T-helper 1 cell treated with Interleukin-12 subunit alpha and Interleukin-12 subunit beta and Interleukin-4 antibody, amounts not matched to agents 30 μg/mL and 1 μg/mL, for 36 hours (primary cell): ENCODE data around the gene NHSL1.
"Not testable (repeated sequence)": the region's sequence is repeated elsewhere in the genome, so short reads cannot be mapped to it uniquely, and the experiment has no call there.

ENCODE experiments used
- H3K27ac Mint-ChIP-seq: one replicate; pipeline ENCODE4 v1.8.0; 2021; ENCODE audit warnings: mild to moderate bottlenecking, mixed read lengths
- H3K27me3 Mint-ChIP-seq: one replicate; pipeline ENCODE4 v1.8.0; 2021; ENCODE audit warnings: low read depth, mixed read lengths
- H3K36me3 Mint-ChIP-seq: one replicate; pipeline ENCODE4 v1.8.0; 2021; ENCODE audit warnings: low read depth, mixed read lengths
- H3K4me1 Mint-ChIP-seq: one replicate; pipeline ENCODE4 v1.8.0; 2021; ENCODE audit warnings: low read depth, mixed read lengths
- H3K4me3 Mint-ChIP-seq: one replicate; pipeline ENCODE4 v1.8.0; 2021; ENCODE audit warnings: mild to moderate bottlenecking, moderate library complexity, mixed read lengths
- H3K9me3 Mint-ChIP-seq: one replicate; pipeline ENCODE4 v1.8.0; 2021; ENCODE audit warnings: mixed read lengths

NHSL1 gene

GRCh38 chr6:138441965-138442364 lies 57.3 kb downstream of the NHSL1 start:
- Mint-ChIP-seq H3K27me3 (peaks cover 5% of the 10 kb centered on the region), H3K4me3 (no peak overlapping the region), H3K27ac (no peak overlapping the region), H3K36me3 (no peaks in the 10 kb centered on the region), H3K4me1 (no peaks in the 10 kb centered on the region), H3K9me3 (no peaks in the 10 kb centered on the region)

DNA sequence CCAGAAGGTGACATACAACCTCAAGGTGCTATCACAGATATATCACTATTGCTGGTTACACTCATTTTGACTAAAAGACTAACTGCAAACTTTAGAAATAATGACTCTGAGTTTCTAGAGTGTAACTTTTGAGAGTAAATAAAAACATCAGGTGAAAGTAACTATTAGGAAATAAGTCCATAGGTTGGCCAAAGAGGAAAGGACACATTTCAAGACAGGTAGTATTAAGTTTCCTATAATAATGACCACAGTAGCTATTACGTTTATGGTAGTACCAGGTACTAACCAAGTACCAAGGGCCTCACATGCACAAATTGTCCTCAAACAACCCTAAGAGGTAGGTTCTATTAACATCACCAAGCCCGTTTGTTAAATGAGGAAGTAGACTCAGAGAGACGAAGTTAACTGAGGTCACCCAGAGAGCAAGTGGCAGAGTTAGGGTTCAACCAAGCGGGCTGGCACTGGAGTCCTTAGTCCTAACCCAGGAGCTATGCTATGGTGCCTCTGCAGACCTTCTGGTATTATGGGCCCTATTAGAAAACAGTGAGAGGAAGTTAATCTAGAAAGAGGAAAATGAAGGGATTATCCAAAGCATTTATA lies 58.4 kb downstream of the NHSL1 start:
- H3K27ac Mint-ChIP-seq, result no peak overlapping the region
- H3K9me3 Mint-ChIP-seq, result no peaks in the 10 kb centered on the region
- H3K4me1 Mint-ChIP-seq, result no peaks in the 10 kb centered on the region
- H3K36me3 Mint-ChIP-seq, result no peaks in the 10 kb centered on the region
- peaks cover 5% of the 10 kb centered on the region for H3K27me3 Mint-ChIP-seq
- H3K4me3 Mint-ChIP-seq, result no peak overlapping the region

DNA sequence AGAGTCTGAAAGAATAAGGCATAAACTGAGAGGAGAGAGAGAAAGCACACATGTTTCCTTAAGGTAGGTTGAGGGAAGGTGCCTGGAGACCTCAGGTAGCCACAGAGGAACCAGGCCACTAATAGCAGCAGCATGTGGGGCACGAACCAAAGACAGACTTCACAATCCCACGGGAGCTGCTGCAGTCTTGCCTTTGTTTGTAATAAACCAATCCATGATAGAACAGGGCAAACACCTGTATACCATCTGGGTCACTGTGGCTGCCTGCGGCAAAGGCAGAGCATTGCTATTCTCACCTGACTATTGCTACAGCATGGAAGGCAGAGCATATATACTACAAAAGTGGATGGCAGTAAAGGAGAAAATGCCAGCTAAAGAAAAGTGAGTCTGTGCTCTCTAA lies 59.0 kb downstream of the NHSL1 start:
- Mint-ChIP-seq H3K36me3 (no peaks in the 10 kb centered on the region), H3K9me3 (no peaks in the 10 kb centered on the region), H3K27me3 (peaks cover 5% of the 10 kb centered on the region), H3K4me3 (no peak overlapping the region), H3K27ac (no peak overlapping the region), H3K4me1 (no peaks in the 10 kb centered on the region)

DNA sequence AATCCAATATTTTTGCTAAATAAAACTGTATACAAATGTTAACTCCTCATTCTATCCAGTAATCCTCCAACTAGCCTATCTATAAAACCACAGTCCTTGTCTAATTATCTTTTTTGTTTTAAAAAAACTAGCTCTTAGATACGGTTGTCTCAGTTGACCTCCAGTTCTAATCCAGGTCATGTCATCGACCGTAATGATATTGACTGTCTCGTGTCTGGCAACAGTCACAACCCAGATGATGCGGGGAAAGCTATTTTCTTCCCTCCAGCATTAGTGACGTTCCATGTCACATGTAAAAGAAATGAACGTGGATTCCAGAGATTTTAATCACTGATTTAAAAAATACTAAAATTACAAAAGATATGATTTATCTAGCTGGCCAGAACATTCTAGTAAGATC lies 59.7 kb downstream of the NHSL1 start:
- H3K4me1 Mint-ChIP-seq, result no peaks in the 10 kb centered on the region
- H3K4me3 Mint-ChIP-seq, result no peak overlapping the region
- H3K36me3 Mint-ChIP-seq, result no peaks in the 10 kb centered on the region
- no peaks in the 10 kb centered on the region for H3K9me3 Mint-ChIP-seq
- peaks cover 5% of the 10 kb centered on the region for H3K27me3 Mint-ChIP-seq
- H3K27ac Mint-ChIP-seq, result no peak overlapping the region

GRCh38 chr6:138434925-138435324 lies 64.4 kb downstream of the NHSL1 start:
- no peak overlapping the region for H3K4me3 Mint-ChIP-seq
- H3K36me3 Mint-ChIP-seq, result no peaks in the 10 kb centered on the region
- H3K27ac Mint-ChIP-seq, result no peak overlapping the region
- H3K4me1 Mint-ChIP-seq, result no peaks in the 10 kb centered on the region
- H3K9me3 Mint-ChIP-seq, result no peaks in the 10 kb centered on the region
- peaks cover 3% of the 10 kb centered on the region for H3K27me3 Mint-ChIP-seq

DNA sequence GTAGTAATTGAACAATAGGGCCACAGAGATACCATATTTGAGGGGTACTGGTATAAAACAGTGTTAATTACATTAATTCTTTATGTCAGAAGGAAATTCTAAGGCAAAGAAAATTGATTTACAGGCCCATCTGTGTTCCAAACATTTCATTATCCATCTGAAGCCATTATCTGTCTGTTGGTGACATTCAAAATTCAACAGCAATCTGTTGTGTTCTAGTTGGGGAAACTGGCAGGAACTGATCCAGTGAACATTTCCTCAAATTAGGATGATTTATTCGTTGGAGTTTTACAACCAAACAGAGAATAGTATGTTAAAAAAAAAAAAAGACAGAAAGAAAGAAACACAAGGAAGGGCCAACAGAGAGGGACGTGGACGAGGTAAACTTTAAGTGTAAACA lies 65.2 kb downstream of the NHSL1 start:
- no peak overlapping the region for H3K4me3 Mint-ChIP-seq
- peaks cover 7% of the 10 kb centered on the region for H3K27me3 Mint-ChIP-seq
- no peak overlapping the region for H3K27ac Mint-ChIP-seq
- H3K36me3 Mint-ChIP-seq, result no peaks in the 10 kb centered on the region
- H3K9me3 Mint-ChIP-seq, result no peaks in the 10 kb centered on the region
- peaks cover 1% of the 10 kb centered on the region for H3K4me1 Mint-ChIP-seq

GRCh38 chr6:138432063-138432356 lies 67.3 kb downstream of the NHSL1 start:
- no peak overlapping the region for H3K27ac Mint-ChIP-seq
- peaks cover 13% of the 10 kb centered on the region for H3K27me3 Mint-ChIP-seq
- H3K36me3 Mint-ChIP-seq, result no peaks in the 10 kb centered on the region
- H3K4me3 Mint-ChIP-seq, result no peak overlapping the region
- H3K9me3 Mint-ChIP-seq, result no peaks in the 10 kb centered on the region
- H3K4me1 Mint-ChIP-seq, result peaks cover 1% of the 10 kb centered on the region

DNA sequence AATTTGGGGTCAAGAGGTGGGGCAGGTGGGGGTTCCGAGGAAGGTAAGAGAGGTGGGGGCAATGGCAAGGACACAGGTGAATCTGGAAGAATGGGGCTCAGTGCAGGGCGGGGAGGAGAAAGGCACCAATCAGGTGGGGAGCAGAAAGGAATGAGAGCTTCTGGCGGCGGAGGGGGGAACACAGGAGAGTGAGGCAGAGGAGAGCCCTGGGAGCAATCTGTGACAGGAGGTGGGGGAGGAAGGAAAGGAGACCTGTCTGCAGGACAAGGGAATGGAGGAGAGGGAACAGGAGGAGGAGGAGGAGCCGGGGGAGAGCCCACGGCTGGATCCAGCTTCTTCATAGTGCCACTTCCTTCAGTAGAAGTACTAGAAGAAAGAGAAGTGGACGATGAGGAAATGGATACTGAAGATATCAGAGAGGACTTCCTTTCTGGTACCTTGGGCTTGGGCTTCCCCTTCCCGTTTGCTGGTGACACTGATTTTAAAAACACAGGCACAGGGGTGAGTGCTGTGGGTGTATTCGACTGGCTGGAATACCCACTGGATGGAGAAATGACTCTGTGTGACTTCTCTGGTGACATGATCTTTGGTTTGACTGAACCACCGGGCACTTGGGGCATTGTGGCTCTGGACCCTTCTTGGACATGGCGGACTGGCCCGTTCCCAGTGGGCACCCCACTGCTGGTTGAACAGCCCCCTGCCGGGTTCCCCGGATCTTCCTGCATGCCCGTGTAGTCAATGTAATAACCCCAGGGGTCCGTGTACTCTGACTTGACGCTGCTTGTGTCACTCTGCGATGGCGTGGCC lies 67.8 kb downstream of the NHSL1 start:
- no peaks in the 10 kb centered on the region for H3K36me3 Mint-ChIP-seq
- H3K27ac Mint-ChIP-seq, result no peak overlapping the region
- H3K27me3 Mint-ChIP-seq, result peaks cover 13% of the 10 kb centered on the region
- H3K9me3 Mint-ChIP-seq, result no peaks in the 10 kb centered on the region
- peaks cover 1% of the 10 kb centered on the region for H3K4me1 Mint-ChIP-seq
- H3K4me3 Mint-ChIP-seq, result no peak overlapping the region

- Mint-ChIP-seq H3K4me3 (no peak overlapping the region), H3K27me3 (peaks cover 13% of the 10 kb centered on the region), H3K4me1 (peaks cover 1% of the 10 kb centered on the region), H3K36me3 (no peaks in the 10 kb centered on the region), H3K27ac (no peak overlapping the region), H3K9me3 (no peaks in the 10 kb centered on the region)
Observed at GRCh38 chr6:138430361-138431145, 68.7 kb downstream of the NHSL1 start.

GRCh38 chr6:138429761-138430160 lies 69.5 kb downstream of the NHSL1 start:
- no peaks in the 10 kb centered on the region for H3K9me3 Mint-ChIP-seq
- peaks cover 13% of the 10 kb centered on the region for H3K27me3 Mint-ChIP-seq
- no peak overlapping the region for H3K27ac Mint-ChIP-seq
- H3K4me3 Mint-ChIP-seq, result no peak overlapping the region
- peaks cover 1% of the 10 kb centered on the region for H3K4me1 Mint-ChIP-seq
- no peaks in the 10 kb centered on the region for H3K36me3 Mint-ChIP-seq

GRCh38 chr6:138428944-138429598 lies 70.2 kb downstream of the NHSL1 start:
- H3K4me3 Mint-ChIP-seq, result no peak overlapping the region
- peaks cover 1% of the 10 kb centered on the region for H3K4me1 Mint-ChIP-seq
- H3K27ac Mint-ChIP-seq, result no peak overlapping the region
- no peaks in the 10 kb centered on the region for H3K36me3 Mint-ChIP-seq
- H3K9me3 Mint-ChIP-seq, result no peaks in the 10 kb centered on the region
- peaks cover 13% of the 10 kb centered on the region for H3K27me3 Mint-ChIP-seq

DNA sequence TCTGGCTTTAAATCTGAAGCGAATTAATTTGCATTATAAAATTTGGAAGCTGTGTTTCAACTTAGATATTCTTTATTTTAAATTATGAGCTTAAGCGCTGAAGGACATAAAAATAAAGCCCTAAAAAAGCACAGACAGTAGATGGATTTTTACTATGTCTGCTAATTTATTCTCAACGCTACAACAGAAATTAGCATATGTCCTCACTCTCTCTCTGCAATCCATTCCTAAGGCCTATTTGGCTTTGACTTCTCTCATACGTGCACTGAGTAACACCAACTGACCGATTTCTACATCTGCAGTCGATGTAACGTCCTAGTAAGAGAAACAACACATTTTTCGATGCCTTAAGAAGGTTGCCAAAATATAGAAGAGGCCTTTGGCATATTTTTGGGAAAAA lies 71.6 kb downstream of the NHSL1 start:
- Mint-ChIP-seq H3K4me1 (peaks cover 6% of the 10 kb centered on the region), H3K36me3 (no peaks in the 10 kb centered on the region), H3K9me3 (no peaks in the 10 kb centered on the region), H3K27ac (no peak overlapping the region), H3K27me3 (peaks cover 13% of the 10 kb centered on the region), H3K4me3 (no peak overlapping the region)

- no peak overlapping the region for H3K27ac Mint-ChIP-seq
- no peak overlapping the region for H3K4me3 Mint-ChIP-seq
- peaks cover 6% of the 10 kb centered on the region for H3K4me1 Mint-ChIP-seq
- H3K27me3 Mint-ChIP-seq, result peaks cover 12% of the 10 kb centered on the region
- H3K36me3 Mint-ChIP-seq, result no peaks in the 10 kb centered on the region
- no peaks in the 10 kb centered on the region for H3K9me3 Mint-ChIP-seq
Observed at GRCh38 chr6:138426500-138427123, 72.7 kb downstream of the NHSL1 start.

- H3K36me3 Mint-ChIP-seq, H3K4me3 Mint-ChIP-seq: not testable (repeated sequence)
- peaks cover 10% of the 10 kb centered on the region for H3K27me3 Mint-ChIP-seq
Observed at GRCh38 chr6:138425256-138425655, 74.0 kb downstream of the NHSL1 start.

More at GRCh38 chr6:138425256-138425655, 74.0 kb downstream of the NHSL1 start:
- H3K4me1 Mint-ChIP-seq, H3K9me3 Mint-ChIP-seq, H3K27ac Mint-ChIP-seq: not testable (repeated sequence)
